BJ (cell line): ENCODE measurements around the gene RIPOR2. TPM values are rescaled to one million over a fixed set of nuclear protein-coding genes. Genes with fewer than 3 reads are reported as not detected.

ENCODE experiments used
- CTCF ChIA-PET: fragments of 350-600 bp; formaldehyde crosslinking; extraction: SDS; loops from one replicate; lab custom pipeline; 2021; ENCODE audit warnings: antibody characterized with exemption, inconsistent platforms; lab: Yijun Ruan, JAX
- POLR2A ChIA-PET: fragments of 300-600 bp; sonication (Branson Sonifier 250); formaldehyde crosslinking; extraction: SDS; loops from one replicate; lab custom pipeline; 2021; ENCODE audit warnings: antibody characterized with exemption; lab: Charles Lee
- DNase-seq: peaks from one replicate; pipeline ENCODE4 v3.0.0-alpha.2; 2011; ENCODE audit warnings: low read depth
- H3K27me3 ChIP-seq: 2 replicates; pipeline ENCODE4 v1.6.0; 2011; ENCODE audit warnings: low read length; ENCODE audit not compliant: control insufficient read depth, insufficient read depth
- H3K36me3 ChIP-seq: 2 replicates; pipeline ENCODE4 v1.5.1; 2011; ENCODE audit warnings: low read length; ENCODE audit not compliant: control insufficient read depth, insufficient read depth
- H3K4me3 ChIP-seq: 2 replicates; pipeline ENCODE4 v1.5.1; 2011; ENCODE audit warnings: low read depth, mild to moderate bottlenecking, control low read depth, low read length
- polyA plus RNA-seq: library from polyadenylated mRNA; depleted of rRNA; stranded (reverse); fragments of >200 nt; gene quantifications from 2 replicates; pipeline ENCODE4 v1.2.3, GENCODE V29; 2011
- TF ChIP-seq, protein P1 (sequence below): IDR thresholded peaks from 2 replicates; pipeline ENCODE4 v1.5.1; 2011; ENCODE audit warnings: low read depth, mild to moderate bottlenecking, control low read depth, inconsistent platforms, low read length, moderate library complexity; ENCODE audit not compliant: insufficient read depth

The RIPOR2 gene
- polyA plus RNA-seq, 1 experiment = 52.6 TPM

DNA sequence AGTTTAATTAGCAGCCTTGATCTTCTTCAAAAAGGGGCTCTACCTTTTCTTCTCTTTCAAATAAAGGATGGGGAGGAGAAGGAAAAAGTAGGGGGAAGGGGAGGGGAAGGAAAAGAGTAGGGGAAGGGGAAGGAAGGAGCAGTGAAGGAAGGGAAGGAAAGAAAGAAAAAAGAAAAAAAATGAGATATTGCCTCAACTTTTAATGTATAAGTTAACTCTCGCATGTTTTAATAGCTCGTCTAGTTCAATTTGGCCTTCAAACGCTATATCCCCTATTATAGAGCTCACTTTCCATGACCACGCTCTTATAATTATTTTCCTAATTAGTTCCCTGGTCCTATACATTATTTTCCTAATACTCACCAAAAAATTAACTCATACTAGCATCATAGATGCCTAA, 11.9 kb upstream of the RIPOR2 start:
- H3K4me3 ChIP-seq = no peak overlapping the region
- no peaks in the 10 kb centered on the region for H3K36me3 ChIP-seq
- ChIA-PET POLR2A (no interaction called here), CTCF (no interaction called here)
- DNase-seq = no peak
- TF ChIP-seq, protein P1, sequence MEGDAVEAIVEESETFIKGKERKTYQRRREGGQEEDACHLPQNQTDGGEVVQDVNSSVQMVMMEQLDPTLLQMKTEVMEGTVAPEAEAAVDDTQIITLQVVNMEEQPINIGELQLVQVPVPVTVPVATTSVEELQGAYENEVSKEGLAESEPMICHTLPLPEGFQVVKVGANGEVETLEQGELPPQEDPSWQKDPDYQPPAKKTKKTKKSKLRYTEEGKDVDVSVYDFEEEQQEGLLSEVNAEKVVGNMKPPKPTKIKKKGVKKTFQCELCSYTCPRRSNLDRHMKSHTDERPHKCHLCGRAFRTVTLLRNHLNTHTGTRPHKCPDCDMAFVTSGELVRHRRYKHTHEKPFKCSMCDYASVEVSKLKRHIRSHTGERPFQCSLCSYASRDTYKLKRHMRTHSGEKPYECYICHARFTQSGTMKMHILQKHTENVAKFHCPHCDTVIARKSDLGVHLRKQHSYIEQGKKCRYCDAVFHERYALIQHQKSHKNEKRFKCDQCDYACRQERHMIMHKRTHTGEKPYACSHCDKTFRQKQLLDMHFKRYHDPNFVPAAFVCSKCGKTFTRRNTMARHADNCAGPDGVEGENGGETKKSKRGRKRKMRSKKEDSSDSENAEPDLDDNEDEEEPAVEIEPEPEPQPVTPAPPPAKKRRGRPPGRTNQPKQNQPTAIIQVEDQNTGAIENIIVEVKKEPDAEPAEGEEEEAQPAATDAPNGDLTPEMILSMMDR = no peak
- peaks cover 9% of the 10 kb centered on the region for H3K27me3 ChIP-seq

DNA sequence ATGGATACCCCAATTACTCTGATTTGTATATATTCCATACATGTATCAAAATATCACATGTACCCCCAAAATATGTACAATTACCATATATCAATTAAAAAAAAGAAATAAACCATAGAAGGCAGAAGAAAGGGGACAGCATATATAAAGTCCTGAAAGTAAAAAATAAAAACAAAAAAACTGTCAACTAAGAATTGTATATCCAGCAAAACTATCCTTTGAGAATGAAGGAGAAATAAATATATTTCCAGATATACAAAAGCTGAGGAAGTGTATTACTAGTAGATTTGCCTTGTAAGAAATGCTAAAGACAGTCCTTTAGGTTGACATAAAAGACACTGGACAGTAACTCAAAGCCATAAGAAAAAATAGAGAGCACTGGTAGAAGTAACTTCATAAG, 9.3 kb upstream of the RIPOR2 start:
- CTCF ChIA-PET = no interaction called here
- TF ChIP-seq, protein P1 = no peak

GRCh38 chr6:24943774-24944173, 8.0 kb upstream of the RIPOR2 start:
- TF ChIP-seq, protein P1 = no peak
- no peak overlapping the region for H3K4me3 ChIP-seq
- DNase-seq = no peak
- H3K36me3 ChIP-seq = no peaks in the 10 kb centered on the region
- H3K27me3 ChIP-seq = peaks cover 2% of the 10 kb centered on the region; the same call in 1 of the 2 replicates
- ChIA-PET CTCF (interaction anchor here (1.3 kb wide), 1 partner anchor 10 kb away, joined by 6 read pairs; no protein-coding TSS in a partner anchor), POLR2A (no interaction called here)

More for the DNA sequence above, 9.3 kb upstream of the RIPOR2 start:
- DNase-seq = no peak
- H3K4me3 ChIP-seq = no peak overlapping the region
- peaks cover 5% of the 10 kb centered on the region for H3K27me3 ChIP-seq
- H3K36me3 ChIP-seq = no peaks in the 10 kb centered on the region
- POLR2A ChIA-PET = no interaction called here

DNA sequence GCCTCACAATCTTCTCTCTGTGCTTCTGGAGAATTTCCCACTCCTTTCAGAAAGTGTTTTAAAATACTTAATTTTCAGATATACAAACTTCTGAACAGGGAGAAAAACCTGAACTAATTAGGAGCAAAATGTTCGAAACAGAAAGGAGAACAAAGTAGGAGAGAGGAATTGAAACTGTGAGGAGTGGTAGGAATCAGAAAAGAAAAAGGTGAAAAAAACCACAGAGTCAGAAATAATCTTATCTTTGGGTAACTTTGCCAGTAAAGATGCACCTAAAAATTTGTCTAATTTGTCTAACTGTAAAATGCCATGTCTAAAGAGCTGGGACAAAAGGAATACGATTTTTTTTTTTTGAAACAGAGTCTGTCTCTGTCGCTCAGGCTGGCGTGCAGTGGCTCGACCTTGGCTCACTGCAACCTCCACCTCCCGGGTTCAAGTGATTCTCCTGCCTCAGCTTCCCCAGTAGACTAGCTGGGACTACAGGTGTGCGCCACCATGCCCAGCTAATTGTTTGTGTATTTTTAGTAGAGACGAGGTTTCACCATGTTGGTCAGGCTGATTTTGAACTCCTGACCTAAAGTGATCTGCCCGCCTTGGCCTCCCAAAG, 4.7 kb upstream of the RIPOR2 start:
- TF ChIP-seq, protein P1 = no peak
- H3K4me3 ChIP-seq = no peak overlapping the region
- no peak for DNase-seq
- CTCF ChIA-PET = interaction anchor here (0.8 kb wide), 1 partner anchor 37 kb away, joined by 3 read pairs; no protein-coding TSS in a partner anchor
- no peaks in the 10 kb centered on the region for H3K36me3 ChIP-seq
- H3K27me3 ChIP-seq = no peaks in the 10 kb centered on the region
- POLR2A ChIA-PET = no interaction called here

DNA sequence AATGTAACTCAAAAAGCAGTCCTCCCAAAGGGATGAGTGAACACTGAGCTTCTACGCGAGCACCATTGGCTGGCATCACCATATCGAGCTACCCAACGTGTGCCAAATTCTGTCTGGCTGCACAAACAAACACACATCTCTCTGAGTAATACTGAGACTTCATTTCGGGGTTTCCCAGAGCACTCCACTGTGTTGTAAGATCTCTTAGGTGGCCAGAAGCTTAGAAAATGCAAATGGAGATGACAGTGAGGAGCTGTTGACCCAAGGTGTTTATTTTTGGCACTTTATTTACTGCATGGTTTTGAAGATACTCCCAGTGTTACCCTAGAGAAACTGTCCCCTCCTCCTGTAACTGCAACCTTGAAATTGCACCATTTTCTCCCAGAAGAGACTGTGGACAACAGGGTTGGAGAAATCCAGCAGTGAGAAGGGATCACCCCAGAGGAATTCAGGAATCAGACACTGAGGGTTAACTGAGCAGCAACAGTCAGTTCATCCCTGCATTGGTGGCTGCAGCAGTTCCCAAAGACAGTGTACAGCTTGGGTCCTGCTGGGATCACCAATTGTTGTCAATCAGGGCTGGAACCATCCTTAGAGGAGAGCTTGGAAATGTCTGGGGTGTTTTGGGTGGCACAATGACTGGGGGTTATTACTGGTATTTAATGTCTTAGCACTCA, 1.0 kb upstream of the RIPOR2 start:
- TF ChIP-seq, protein P1 = no peak
- H3K4me3 ChIP-seq = no peak overlapping the region
- H3K36me3 ChIP-seq = no peaks in the 10 kb centered on the region
- ChIA-PET POLR2A (no interaction called here), CTCF (interaction anchor here (1.0 to 1.7 kb wide), 3 partner anchors 15 to 55 kb away, joined by 3 to 7 read pairs (median 4); no protein-coding TSS in a partner anchor)
- no peak for DNase-seq
- H3K27me3 ChIP-seq = no peaks in the 10 kb centered on the region
